NCI-H1092 treated with DMSO at 0.1 percent for 48 hours (cell line): Measurements from ENCODE around the gene SKA2.
"Not testable (repeated sequence)": the region's sequence is repeated elsewhere in the genome, so short reads cannot be mapped to it uniquely, and the experiment has no call there.

Source experiments
- DNase-seq: peaks from one replicate; lab custom pipeline; 2025; lab: John Stamatoyannopoulos, UW

SKA2 gene

GRCh38 chr17:59154721-59155438 lies at the start of gene SKA2:
Gene SKA2, minus strand, starts transcription at chr17:59155186. Its CDS starts 23 bp downstream, at chr17:59155163.
- peak; percentile 100 for DNase-seq

GRCh38 chr17:59202320-59202719 lies 47.3 kb upstream of the SKA2 start:
- no peak for DNase-seq

GRCh38 chr17:59199398-59199797 lies 44.4 kb upstream of the SKA2 start:
- no peak for DNase-seq

- no peak for DNase-seq
These were observed 38.4 kb upstream of the SKA2 start for GRCh38 chr17:59193336-59193862.

- DNase-seq: no peak
These were observed 35.8 kb upstream of the SKA2 start for GRCh38 chr17:59190806-59191205.

- DNase-seq: no peak
These were observed 31.9 kb upstream of the SKA2 start for GRCh38 chr17:59186850-59187249.

- no peak for DNase-seq
These were observed 31.0 kb upstream of the SKA2 start for GRCh38 chr17:59185997-59186396.

- no peak for DNase-seq
These were observed 26.5 kb upstream of the SKA2 start for GRCh38 chr17:59181481-59181880.

- DNase-seq: no peak
These were observed 25.6 kb upstream of the SKA2 start for GRCh38 chr17:59180626-59181025.

- DNase-seq: not testable (repeated sequence)
These were observed 24.6 kb upstream of the SKA2 start for GRCh38 chr17:59179601-59180000.

- no peak for DNase-seq
These were observed 23.4 kb upstream of the SKA2 start for GRCh38 chr17:59178266-59178985.

GRCh38 chr17:59175076-59175475 lies 20.1 kb upstream of the SKA2 start:
- DNase-seq: no peak

GRCh38 chr17:59174671-59175070 lies 19.7 kb upstream of the SKA2 start:
- DNase-seq: no peak

- no peak for DNase-seq
These were observed 17.5 kb upstream of the SKA2 start for GRCh38 chr17:59172436-59173004.

- DNase-seq: no peak
These were observed 12.6 kb upstream of the SKA2 start for GRCh38 chr17:59167571-59168001.

- no peak for DNase-seq
These were observed 11.0 kb upstream of the SKA2 start for GRCh38 chr17:59165933-59166342.

GRCh38 chr17:59161477-59161876 lies 6.5 kb upstream of the SKA2 start:
- no peak for DNase-seq

GRCh38 chr17:59160157-59161025 lies 5.4 kb upstream of the SKA2 start:
- DNase-seq: no peak

- DNase-seq: peak; percentile 100
These were observed 622 bp upstream of the SKA2 start, which contains the start of gene PRR11 for GRCh38 chr17:59155439-59156177. Gene PRR11, plus strand, starts transcription at chr17:59155746. Its CDS starts 14,007 bp downstream, at chr17:59169753.

- peak; percentile 72 for DNase-seq
These were observed 680 bp downstream of the SKA2 start for GRCh38 chr17:59154292-59154720.

- DNase-seq: no peak
These were observed 2.1 kb downstream of the SKA2 start for GRCh38 chr17:59152925-59153324.
